B cell (primary cell): ENCODE results near the gene ILDR1.

Experiments used
- EZH2 ChIP-seq: IDR thresholded peaks from 2 replicates; pipeline ENCODE4 v1.6.1; 2012; ENCODE audit warnings: borderline replicate concordance, low read depth, mild to moderate bottlenecking, moderate library complexity, low read length; ENCODE audit not compliant: insufficient read depth, poor library complexity, severe bottlenecking
- TF ChIP-seq, protein P1 (sequence below): fragments of 200-600 bp; IDR thresholded peaks from one replicate; pipeline ENCODE4 v1.8.0; 2022; ENCODE audit warnings: antibody characterized with exemption, mild to moderate bottlenecking

DNA sequence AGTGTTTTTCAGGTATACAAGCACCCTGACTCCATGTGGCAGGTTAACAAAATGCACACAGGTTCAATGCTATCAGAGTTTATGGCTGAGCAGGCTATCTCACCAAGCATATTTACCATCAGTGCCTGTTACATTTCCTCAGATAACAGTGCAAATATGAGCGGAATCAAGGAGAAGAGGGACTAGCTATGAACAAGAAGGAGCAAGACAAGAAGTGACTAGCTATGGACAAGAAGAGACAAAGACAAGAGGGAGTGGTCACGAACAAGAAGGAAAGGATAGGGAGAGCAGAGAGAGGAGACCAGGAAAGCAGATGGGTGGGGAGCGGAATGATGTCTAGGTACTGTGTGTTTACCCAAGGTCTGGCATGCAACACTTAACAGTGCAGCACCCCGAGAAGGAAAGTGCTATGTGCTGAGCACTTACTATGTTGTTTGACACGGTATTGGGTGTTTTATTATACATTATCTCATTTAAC, 8.6 kb downstream of the ILDR1 start:
- TF ChIP-seq, protein P1, sequence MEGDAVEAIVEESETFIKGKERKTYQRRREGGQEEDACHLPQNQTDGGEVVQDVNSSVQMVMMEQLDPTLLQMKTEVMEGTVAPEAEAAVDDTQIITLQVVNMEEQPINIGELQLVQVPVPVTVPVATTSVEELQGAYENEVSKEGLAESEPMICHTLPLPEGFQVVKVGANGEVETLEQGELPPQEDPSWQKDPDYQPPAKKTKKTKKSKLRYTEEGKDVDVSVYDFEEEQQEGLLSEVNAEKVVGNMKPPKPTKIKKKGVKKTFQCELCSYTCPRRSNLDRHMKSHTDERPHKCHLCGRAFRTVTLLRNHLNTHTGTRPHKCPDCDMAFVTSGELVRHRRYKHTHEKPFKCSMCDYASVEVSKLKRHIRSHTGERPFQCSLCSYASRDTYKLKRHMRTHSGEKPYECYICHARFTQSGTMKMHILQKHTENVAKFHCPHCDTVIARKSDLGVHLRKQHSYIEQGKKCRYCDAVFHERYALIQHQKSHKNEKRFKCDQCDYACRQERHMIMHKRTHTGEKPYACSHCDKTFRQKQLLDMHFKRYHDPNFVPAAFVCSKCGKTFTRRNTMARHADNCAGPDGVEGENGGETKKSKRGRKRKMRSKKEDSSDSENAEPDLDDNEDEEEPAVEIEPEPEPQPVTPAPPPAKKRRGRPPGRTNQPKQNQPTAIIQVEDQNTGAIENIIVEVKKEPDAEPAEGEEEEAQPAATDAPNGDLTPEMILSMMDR, result no peak
- no peak for TF ChIP-seq EZH2
